IPS-NIHi7 (cell line): Measurements from ENCODE around the gene TUT4.

Experiments used
- DNase-seq: peaks from one replicate; pipeline ENCODE4 v3.0.0; 2012; ENCODE audit warnings: mixed read lengths; ENCODE audit errors: extremely low spot score

Gene TUT4

DNA sequence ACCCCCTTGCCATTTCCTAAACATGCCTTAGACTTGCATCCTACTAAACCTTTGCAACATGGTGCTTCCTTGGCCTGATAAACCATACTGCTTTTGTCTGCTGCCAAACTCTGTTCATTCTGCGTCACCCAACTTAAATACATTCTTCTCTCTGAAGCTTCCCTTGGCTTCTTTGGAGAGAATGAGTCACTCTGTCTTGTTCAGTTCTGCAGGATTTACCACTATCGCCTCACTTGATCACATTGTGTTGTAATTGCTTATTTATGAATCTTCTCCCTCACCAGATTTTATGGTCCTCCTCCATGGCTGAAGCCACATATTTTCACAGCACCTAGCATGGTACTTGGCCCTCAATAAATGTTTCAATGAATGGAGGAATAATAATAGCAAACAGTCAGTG lies 21.7 kb upstream of the TUT4 start:
- no peak for DNase-seq

DNA sequence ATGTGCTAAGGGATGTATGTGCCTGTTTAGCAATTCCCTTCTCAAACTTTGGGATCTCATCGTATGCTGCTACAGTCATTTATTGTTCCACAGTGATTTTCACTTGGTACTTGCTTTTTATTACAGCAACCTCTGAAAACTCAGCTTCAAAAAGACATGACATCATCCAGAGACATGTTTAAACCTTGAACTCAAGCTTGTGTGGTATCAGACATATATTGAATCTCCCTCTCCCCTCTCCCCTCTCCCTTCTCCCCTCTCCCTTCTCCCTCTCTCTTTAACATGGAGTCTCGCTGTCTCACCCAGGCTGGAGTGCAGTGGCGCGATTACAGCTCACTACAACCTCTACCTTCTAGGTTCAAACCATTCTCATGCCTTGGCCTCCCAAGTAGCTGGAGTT lies 19.5 kb upstream of the TUT4 start:
- no peak for DNase-seq

DNA sequence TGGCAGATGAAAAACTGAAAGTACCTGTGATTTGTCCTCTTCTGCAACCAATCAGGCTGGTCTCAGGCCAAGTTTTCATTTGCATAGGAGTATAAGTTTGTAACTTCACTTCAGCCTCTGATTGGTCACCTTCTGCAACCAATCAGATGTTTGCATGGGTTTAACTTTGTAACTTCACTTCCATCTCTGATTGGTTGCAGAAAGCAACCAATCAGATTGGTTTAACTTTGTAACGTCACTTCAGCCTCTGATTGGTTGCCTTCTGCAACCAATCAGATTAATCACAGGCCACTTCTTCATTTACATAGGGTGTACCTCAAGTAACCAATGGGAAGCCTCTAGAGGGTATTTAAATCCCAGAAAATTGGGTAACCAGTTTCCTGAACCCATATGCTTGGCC lies 18.9 kb upstream of the TUT4 start:
- DNase-seq: no peak

DNA sequence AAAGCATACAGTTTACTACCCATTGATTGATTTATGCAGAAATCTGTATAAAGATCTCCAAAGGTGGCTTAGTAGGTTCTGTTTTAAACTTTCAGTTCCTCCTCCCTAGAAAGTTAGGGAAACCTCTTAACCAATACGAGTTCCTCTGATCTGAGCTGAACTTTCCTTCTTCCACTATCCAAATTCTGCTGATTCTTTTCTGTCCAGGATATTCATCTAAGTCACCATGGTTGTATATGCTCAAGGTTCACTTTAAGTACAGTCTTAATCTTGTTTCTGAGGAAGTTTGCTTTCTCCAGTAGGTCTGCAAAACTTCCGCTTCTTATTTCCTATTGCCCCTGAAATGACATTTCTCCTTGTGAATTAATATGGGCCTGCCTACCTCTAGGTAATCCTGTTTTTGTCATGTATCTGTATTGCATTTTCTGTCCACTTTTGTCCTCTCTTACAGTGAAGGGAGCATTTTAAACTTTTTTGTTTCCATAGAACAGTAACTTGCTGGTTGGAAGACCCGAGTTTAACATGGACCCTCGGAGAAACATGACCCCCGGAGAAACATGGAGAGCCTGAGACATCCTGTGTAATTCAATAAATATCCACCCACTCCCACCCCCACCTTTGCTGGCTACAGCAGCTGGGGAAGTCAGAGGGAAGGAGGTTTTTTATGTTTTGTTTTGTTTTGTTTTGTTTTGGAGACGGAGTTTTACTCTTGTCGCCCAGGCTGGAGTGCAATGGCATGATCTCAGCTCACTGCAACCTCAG lies 16.7 kb upstream of the TUT4 start:
- no peak for DNase-seq

DNA sequence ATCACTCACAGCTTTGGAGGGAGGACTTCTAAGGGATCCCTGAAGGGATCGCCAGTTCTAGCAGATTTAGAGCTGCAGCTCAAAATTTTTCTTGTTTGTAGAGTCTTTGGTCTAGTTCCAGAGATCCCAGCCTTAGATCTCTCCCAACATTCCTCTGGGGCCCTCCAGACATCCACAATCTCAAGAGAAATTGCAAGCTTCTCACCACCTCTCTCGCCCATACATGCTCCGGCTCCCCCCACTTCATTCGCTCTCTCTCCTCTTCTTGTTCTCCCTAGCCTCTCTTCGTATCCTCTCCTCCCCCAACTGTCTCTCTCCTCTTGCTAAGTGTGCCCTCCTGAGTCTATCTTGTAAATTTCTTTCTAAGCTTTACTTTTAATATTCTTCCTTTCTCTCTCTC lies 15.1 kb upstream of the TUT4 start:
- no peak for DNase-seq

DNA sequence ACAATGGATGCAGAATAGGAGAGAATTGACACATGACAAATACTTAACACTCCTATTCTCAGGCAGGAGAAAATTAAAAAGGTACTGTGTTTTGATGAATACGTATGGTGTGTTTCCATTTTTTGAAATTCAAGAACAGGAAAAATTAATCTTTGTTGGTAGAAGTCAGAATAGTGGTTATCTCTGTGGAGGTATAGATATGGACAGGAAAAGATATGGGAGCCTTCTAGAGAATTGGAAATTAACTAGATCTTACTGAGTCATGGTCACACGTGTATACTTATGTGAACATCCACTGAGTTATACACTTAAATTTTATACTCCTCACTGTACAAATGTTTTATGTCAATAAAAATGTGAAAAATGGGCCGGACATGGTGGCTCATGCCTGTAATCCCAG lies 9.9 kb upstream of the TUT4 start:
- no peak for DNase-seq

DNA sequence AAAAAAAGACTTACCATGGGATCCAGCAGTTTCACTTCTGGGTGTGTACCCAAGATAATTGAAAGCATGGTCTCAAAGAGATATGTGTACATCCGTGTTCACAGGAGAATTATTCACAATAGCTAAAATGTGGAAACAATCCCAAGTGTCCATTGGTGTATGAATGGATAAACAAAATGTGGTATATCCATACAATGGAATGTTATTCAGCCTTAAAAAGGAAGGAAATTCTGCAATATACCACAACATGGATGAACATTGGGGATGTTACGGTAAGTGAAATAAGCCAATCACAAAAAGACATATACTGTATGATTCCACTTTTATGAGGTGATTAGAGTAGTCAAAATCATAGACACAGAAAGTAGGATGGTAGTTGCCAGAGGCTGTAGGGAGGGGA lies 7.0 kb upstream of the TUT4 start:
- DNase-seq: no peak

DNA sequence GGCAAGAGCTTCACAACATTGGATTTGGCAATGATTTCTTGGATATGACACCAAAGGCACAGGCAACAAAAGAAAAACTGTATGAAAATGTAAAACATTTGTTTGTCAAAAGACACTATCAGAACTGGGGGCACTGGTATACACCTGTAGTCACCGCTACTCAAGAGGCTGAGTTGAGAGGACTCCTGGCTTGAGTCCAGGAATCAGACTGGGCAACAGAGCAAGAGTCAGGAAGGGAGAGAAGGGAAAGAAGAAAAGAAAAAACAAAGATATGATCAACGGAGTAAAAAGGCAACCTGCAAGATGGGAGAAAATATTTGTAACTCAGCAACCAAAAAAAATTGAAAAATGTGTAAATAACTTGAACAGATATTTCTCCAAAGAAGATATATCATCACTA lies 6.0 kb upstream of the TUT4 start:
- DNase-seq: no peak

DNA sequence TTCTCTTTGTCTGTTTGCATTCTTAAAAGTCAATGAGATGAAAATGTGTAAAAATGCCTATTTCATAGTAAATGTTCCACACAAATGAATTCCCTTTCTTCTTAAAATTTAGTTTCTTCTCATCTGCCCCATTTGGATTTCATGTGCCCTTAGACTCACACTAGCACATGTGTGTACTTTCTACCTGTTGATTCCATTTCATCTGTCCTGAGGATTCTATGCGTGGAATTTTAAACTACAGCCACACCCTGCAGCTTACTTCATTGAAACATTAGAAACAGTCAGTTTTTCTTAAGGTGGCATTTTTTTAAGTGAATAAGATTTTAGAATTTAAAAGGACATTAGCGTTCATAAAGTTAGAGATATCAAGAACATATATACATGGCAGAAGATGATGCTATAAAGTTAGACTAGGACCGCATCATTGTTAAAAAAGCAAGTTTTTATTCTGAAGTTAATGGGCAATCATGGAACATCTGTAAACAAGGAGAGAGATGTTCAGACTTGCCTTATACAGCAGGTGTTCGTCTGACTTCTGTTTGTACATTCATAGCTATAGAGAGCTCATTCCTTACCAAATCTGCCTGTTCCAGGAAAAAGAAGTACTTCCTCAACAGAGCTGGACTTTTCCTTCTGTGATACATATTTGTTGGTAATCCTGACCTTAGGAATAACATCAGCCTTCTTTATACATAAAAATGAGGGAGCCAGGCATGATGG lies 3.9 kb upstream of the TUT4 start:
- DNase-seq: no peak

DNA sequence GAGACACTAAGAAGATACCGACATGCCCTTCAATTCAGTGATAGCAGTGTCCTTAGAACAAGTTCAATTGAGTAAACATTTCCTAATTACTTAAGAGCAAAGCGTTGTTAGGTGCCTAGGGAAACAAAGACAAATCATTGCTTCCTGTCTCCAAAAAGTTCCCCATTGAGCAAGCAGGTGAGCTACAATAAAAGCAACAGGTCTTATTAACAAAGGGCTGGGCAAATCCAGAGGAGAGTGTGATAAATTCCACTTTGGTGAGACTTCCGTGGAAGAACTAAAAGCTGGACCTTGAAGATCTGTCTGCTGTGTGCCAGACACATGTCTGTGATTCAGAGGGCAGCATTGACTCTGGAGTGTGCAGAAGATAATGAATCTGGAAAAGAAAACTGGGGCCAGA lies 1.9 kb upstream of the TUT4 start:
- DNase-seq: no peak

DNA sequence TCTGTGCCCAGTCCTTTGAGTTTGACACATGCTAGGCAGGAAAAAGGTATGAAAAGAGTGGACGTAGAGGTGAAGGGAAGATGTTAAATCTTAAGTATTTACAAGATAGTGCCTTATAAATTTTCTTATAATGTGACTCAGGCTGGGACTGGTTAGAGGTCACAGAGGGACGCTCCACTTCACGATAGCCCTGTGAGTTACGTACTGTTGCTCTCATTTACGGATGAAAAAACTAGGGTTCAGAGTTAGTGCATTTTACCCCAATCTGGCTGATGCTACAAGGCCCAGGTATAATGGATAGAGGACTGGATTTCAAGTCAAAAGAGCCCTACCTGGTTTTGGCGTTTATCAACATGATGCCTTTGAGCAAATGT lies 1.4 kb upstream of the TUT4 start:
- DNase-seq: no peak

DNA sequence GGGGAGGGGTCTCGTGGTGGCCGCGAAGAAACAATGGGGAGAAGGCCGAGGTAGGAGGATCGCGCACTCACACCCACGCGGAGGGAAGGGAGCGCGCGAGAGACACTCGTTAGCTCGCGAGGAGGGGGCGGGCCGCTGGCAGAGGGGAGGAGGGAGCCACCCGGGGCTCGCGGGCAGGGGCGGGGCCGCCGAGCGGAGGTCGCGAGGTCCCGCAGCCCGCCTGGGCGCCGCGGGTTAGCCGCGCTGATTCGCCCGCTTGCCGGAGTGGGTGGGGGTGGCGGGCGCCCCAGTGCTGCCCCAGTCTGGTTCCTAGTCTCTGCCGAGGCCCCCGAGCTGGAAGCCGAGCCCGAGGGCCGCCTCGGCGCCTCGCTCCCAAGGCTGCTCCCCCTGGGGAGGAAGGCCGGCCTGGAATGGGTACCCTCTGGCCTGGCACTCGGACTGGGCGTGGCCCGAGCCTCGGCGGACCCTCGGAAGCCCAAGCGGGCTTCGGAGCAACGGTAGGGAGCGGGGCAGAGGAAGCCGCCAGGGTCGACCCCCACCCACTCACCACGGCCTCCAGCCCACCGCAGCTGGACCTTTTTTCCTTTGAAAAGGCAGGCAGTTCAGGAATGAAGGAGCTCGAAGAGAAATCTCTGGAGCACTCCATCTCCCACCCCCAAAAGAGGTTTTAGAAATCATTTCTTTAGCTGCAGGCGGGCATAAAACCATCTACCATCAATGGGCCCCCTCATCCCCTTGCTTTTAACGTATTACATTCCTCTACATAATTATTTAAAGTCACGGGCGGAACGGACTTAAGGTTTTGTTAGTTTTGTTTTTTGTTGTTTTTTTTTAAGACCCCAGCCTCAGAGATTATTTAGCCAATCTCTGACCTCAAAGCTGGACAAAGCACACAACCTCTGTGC lies 722 bp upstream of the TUT4 start:
- peak; percentile 85 for DNase-seq

DNA sequence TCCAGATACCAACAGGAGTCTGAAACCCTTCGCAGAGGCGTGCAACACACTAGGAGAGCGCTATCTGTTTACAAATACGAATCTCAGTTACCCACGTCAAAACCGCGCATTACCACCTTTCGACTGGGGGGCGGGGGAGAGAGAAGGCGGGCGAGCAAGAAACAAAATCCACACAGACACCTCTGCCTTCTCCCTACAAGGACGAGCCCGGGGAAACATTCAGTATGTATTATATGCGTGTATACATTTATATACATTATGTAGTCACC lies 722 bp downstream of the TUT4 start:
- DNase-seq: no peak

DNA sequence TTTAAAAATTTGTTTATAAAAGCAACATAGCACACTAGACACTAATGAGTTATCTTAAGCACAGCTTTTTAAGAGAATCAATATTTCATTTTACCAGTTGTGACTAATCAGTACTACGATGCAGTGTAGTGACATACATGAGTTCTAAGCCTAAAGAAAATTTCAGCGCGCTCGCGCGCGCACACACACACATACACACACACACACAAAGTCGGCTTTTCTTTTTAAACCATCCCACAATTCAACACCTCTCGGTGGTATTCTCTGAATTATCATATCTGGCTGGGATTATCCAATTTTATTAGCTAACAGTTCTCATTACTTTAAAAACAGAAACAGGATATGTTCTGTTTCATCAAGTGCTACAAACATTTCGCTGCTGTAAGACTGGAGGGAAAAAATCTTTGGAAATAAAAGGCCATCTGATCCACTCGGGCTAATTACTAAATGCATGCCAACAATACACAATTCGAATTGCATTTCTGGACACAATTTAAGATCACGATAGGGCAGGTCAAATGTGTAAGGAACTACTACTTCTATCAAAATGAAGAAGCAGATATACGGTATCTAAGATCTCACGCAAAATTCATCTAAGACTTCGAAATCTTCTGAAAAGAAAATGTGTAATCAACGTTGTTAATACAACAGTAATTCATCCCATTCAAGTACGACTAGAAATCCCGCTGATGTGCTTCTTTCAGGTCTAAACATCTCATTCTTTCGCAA lies 1.2 kb downstream of the TUT4 start:
- DNase-seq: no peak

DNA sequence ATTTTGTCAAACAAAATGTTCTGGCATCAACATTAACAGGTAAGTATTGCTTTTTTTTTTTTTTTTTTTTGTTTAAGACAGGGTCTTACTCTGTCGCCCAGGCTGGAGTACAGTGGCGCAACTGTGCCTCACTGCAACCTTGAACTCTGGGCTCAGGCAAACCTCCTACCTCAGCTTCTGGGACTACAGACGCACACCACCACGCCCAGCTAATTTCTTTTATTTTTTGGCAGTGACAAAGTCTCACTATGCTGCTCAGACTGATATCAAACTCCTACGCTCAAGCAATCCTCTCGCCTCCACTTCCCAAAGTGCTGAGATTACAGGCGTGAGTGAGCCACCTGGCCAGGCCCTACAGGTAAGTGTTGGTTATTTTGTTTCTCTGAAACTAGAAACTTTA lies 2.4 kb downstream of the TUT4 start:
- DNase-seq: no peak

DNA sequence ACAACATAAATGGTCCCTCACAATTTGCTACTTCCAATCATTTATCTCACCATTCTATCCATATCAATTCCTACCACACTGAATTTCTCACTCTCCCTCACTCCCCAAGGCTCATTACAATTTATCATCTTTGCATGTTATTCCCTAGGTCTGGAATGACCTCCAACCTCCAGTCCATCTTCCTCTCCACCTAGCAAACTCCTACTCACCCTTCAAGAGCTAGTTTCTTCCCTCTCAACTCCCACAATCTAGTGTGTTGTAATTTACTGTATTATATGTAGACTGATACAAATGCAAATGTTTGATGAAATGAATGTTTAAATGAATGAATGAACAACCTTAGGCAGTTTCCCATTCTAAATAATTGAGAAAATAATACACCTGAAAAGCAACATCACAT lies 3.6 kb downstream of the TUT4 start:
- no peak for DNase-seq

DNA sequence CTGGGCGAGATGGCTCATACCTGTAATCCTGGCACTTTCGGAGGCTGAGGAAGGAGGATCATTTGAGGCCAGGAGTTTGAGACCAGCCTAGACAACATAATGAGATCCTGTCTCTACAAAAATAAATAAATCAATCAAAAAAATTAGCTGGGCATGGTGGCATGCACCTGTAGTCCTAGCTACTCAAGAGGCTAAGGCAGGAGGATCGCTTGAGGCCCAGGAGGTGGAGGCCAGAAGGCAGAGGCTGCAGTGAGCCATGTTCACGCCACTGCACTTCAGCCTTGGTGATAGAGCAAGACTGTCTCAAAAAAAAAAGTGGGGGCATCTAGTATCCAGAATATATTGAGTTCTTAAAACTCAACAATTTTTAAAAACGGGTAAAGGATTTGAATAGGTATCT lies 6.0 kb downstream of the TUT4 start:
- DNase-seq: no peak

DNA sequence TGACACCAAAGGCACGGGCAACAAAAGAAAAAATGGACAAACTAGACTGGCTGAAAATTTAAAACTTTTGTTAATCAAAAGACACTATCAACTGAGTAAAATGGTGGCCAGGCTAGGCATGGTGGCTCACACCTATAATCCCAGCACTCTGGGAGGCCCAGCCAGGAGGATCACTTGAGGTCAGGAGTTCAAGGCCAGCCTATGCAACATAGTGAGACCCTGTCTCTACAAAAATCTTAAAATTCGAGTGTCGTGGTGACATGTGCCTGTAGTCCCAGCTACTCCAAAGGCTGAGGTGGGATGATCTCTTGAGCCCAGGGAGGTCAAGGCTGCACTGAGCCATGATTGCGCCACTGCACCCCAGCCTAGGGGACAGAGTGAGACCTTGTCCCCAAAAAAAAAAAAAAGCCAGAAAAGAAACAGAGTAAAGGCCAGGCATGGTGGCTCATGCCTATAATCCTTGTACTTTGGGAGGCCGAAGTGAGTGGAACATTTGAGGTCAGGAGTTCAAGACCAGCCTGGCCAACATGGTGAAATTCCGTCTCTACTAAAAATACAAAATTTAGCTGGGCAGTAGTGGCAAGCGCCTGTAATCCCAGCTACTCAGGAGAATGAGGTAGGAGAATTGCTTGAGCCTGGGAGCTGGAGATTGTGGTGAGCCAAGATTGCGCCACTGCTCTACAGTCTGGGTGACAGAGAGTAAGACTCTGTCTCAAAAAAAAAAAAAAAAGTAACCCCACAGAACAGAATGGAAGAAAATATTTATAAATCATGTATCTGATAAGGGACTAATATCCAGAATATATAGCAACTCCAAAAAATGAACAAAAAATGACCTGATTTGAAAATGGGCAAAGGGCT lies 8.0 kb downstream of the TUT4 start:
- DNase-seq: no peak

DNA sequence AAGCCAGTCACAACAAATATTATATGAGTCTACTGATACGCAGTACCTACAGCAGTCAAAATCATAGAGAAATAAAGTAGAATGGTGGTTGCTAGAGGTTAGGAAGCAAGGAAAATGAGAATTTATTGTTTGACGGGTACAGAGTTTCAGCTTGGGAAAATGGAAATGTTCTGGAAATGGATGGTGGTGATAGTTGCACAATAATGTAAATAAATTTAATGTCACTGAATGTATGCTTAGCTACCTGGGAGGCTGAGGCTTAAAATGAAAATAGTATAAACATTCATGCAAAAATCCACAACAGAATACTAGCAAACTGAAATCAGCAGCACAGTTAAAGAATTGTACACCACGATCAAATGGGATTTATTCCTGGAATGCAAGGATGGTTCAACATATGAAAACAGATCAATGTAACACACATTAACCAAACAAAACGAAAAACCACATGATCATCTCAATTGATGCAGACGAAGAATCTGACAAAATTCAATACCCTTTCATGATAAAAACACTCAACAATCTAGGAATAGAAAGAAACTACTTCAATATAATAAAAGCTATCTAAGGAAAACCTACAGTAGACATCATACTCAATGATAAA lies 10.7 kb downstream of the TUT4 start:
- no peak for DNase-seq

DNA sequence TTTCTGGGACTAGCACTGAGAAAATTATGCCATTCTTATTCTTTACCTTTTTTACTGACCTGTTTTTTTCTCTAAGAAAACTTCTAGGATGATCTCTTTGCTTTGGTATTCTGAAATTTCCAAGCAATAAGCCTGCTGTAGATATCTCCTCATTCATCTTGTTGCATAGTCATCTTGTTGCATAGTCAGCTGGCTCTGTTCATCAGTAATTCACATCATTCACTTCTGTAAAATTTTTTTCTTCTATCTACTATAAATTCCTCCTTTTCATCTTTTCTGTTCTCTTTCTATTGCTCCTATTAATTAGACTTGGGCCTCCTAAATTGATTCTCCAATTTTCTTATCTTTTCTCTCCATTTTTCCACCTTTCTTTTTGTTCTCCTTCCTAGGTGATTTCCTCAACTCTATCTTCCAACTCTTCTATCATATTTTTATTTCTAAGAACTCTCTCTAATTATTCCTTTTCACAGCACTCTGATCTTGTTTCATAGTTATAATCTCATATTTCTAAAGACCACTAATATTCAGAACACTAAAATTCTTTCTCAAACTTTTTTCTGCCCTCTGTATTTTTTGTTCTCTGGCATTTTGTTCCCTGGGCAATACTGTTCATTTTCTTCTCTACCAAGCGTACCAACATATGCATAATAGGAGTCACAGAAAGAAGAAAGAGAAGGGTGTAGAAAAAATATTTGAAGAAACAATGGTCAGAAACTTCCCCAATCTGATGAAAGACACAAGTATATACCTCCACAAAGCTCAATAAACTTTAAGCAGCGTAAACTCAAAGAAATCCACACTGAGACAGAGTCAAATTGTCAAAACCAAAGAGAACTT lies 17.7 kb downstream of the TUT4 start:
- DNase-seq: no peak
